Common myeloid progenitor, CD34-positive (primary cell): ENCODE results near the gene NTN3.
"Not testable (repeated sequence)": the region's sequence is repeated elsewhere in the genome, so short reads cannot be mapped to it uniquely, and the experiment has no call there.

Experiments used
- CTCF ChIA-PET: fragments of 350-600 bp; sonication (Branson Sonifier 250); formaldehyde crosslinking; loops from one replicate; lab custom pipeline; 2021; ENCODE audit warnings: antibody characterized with exemption; lab: Charles Lee
- POLR2A ChIA-PET: fragments of 350-600 bp; sonication (Branson Sonifier 250); formaldehyde crosslinking; loops from one replicate; lab custom pipeline; 2021; ENCODE audit warnings: antibody characterized with exemption; lab: Charles Lee
- DNase-seq, 3 donors: peaks; one replicate each; pipeline versions ENCODE4 v3.0.0 to v3.0.0-alpha.2; 2013
- H3K27ac ChIP-seq, 2 experiments: 1 replicate in 1 of 2; 2 replicates in 1 of 2; pipeline ENCODE4 v1.7.0; 2013; ENCODE audit warnings: inconsistent platforms in 2 of 2, low read length in 2 of 2, mild to moderate bottlenecking in 2 of 2, low read depth in 1 of 2, moderate library complexity in 1 of 2; ENCODE audit not compliant: severe bottlenecking in 2 of 2, insufficient read depth in 1 of 2, poor library complexity in 1 of 2
- H3K27me3 ChIP-seq, 5 experiments: replicated peaks in 2 of 5; 1 replicate in 3 of 5; 2 replicates in 2 of 5; pipeline versions ENCODE4 v1.6.1 to v1.7.0; 2013; ENCODE audit warnings: low read length in 4 of 5, mild to moderate bottlenecking in 2 of 5, moderate library complexity in 2 of 5, inconsistent platforms in 1 of 5; ENCODE audit not compliant: insufficient read depth in 5 of 5, control insufficient read depth in 4 of 5
- H3K36me3 ChIP-seq, 4 experiments: 1 replicate in 2 of 4; 2 replicates in 2 of 4; pipeline versions ENCODE4 v1.6.1 to v1.7.0; 2013; ENCODE audit warnings: low read length in 3 of 4, control low read depth in 1 of 4, mild to moderate bottlenecking in 1 of 4; ENCODE audit not compliant: control insufficient read depth in 4 of 4, insufficient read depth in 4 of 4
- H3K4me1 ChIP-seq, 4 experiments: 1 replicate in 3 of 4; 2 replicates in 1 of 4; pipeline versions ENCODE4 v1.6.1 to v1.7.1; 2013; ENCODE audit warnings: low read length in 3 of 4, mild to moderate bottlenecking in 3 of 4, control low read depth in 1 of 4, inconsistent platforms in 1 of 4, moderate library complexity in 1 of 4; ENCODE audit not compliant: control insufficient read depth in 4 of 4, insufficient read depth in 4 of 4; ENCODE audit errors: control extremely low read depth in 1 of 4
- H3K4me3 ChIP-seq, 7 experiments: 1 replicate in 4 of 7; 2 replicates in 3 of 7; pipeline versions ENCODE4 v1.5.1 to v1.7.0; 2013; ENCODE audit warnings: mild to moderate bottlenecking in 7 of 7, low read length in 6 of 7, moderate library complexity in 6 of 7, inconsistent platforms in 2 of 7, low read depth in 2 of 7, control low read depth in 1 of 7; ENCODE audit not compliant: insufficient read depth in 4 of 7, control insufficient read depth in 1 of 7; ENCODE audit errors: extremely low read depth in 1 of 7
- H3K9me3 ChIP-seq, 5 experiments: 1 replicate in 4 of 5; 2 replicates in 1 of 5; pipeline versions ENCODE4 v1.6.1 to v1.7.1; 2013; ENCODE audit warnings: low read length in 4 of 5, mild to moderate bottlenecking in 2 of 5, inconsistent platforms in 1 of 5, low read depth in 1 of 5, moderate library complexity in 1 of 5; ENCODE audit not compliant: control insufficient read depth in 4 of 5, insufficient read depth in 2 of 5; ENCODE audit errors: control extremely low read depth in 1 of 5
- WGBS: methylation state at CpG from one replicate; pipeline ENCODE4 v1.1.5; 2013; ENCODE audit not compliant: insufficient coverage; 5-methylcytosine and 5-hydroxymethylcytosine counted together

NTN3 gene

GRCh38 chr16:2432801-2433505, 38.1 kb upstream of the NTN3 start:
- ChIA-PET POLR2A (no interaction called here), CTCF (interaction anchor here (1.1 kb wide), 1 partner anchor 68 kb away, joined by 3 read pairs; no protein-coding TSS in a partner anchor)
- Histone ChIP-seq H3K4me3 (no peak overlapping the region), H3K36me3 (peaks cover 10 to 47% (median 29%) of the 10 kb centered on the region in 4 experiments), H3K4me1 (peaks cover 0 to 27% (median 22%) of the 10 kb centered on the region in 4 experiments), H3K27ac (no peak overlapping the region), H3K9me3 (no peaks in the 10 kb centered on the region), H3K27me3 (no peaks in the 10 kb centered on the region)
- 97% methylated on average over 13 of the region's 15 CpGs for WGBS
- DNase-seq, result no peak

- H3K9me3 ChIP-seq, H3K4me3 ChIP-seq, H3K27me3 ChIP-seq, H3K27ac ChIP-seq, POLR2A ChIA-PET, DNase-seq: not testable (repeated sequence)
- Histone ChIP-seq H3K4me1 (peaks cover 0 to 10% (median 7%) of the 10 kb centered on the region in 4 experiments), H3K36me3 (peaks cover 15 to 67% (median 36%) of the 10 kb centered on the region in 4 experiments)
- WGBS, result 100% methylated on average over 1 of the region's 4 CpGs
- CTCF ChIA-PET, result interaction anchor here (0.7 to 1.7 kb wide), 2 partner anchors 38 to 66 kb away, joined by 3 to 6 read pairs; no protein-coding TSS in a partner anchor
These were observed 35.9 kb upstream of the NTN3 start for GRCh38 chr16:2435236-2435635.

- CTCF ChIA-PET, result interaction anchor here (0.7 to 1.3 kb wide), 2 partner anchors 37 to 71 kb away, joined by 3 to 5 read pairs; no protein-coding TSS in a partner anchor
- POLR2A ChIA-PET, result no interaction called here
These were observed 35.0 kb upstream of the NTN3 start for GRCh38 chr16:2436110-2436509.

GRCh38 chr16:2437032-2437790, 33.9 kb upstream of the NTN3 start:
- Histone ChIP-seq H3K27me3 (no peaks in the 10 kb centered on the region), H3K9me3 (no peaks in the 10 kb centered on the region), H3K4me3 (no peak overlapping the region), H3K4me1 (no peaks in the 10 kb centered on the region), H3K27ac (no peak overlapping the region), H3K36me3 (peaks cover 15 to 68% (median 34%) of the 10 kb centered on the region in 4 experiments)
- CTCF ChIA-PET, result interaction anchor here (1.0 to 1.3 kb wide), 2 partner anchors 13 to 70 kb away, joined by 3 to 5 read pairs; no protein-coding TSS in a partner anchor
- POLR2A ChIA-PET, result no interaction called here
- 98% methylated on average over 20 of the region's 24 CpGs for WGBS
- no peak for DNase-seq

More at GRCh38 chr16:2436110-2436509, 35.0 kb upstream of the NTN3 start:
- Histone ChIP-seq H3K27me3 (no peaks in the 10 kb centered on the region), H3K9me3 (no peaks in the 10 kb centered on the region), H3K4me3 (no peak overlapping the region), H3K27ac (no peak overlapping the region), H3K36me3 (peaks cover 15 to 72% (median 37%) of the 10 kb centered on the region in 4 experiments), H3K4me1 (peaks cover 0 to 2% (median under 1%) of the 10 kb centered on the region in 4 experiments)
- no peak for DNase-seq
- 97% methylated on average over 9 of the region's 9 CpGs for WGBS

DNA sequence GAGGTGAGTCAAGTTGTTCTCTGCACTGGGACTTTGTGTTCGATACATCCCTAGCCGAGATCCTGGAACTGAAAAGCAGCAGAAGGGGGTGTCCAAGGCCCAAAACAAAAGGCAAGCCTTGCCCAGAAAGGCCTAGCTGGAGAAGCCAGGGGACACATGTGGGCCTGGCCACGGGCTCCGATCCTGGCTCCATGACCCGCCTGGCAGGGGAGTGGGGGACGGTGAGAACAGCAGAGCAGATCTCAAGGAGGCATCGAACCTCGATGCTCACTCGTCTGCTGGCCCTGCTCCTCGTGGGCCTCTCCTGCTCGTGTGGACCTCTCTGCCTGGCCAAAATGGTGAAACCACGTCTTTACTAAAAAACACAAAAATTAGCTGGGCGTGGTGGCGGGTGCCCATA, 33.0 kb upstream of the NTN3 start:
- 98% methylated on average over 11 of the region's 14 CpGs for WGBS
- ChIA-PET POLR2A (no interaction called here), CTCF (no interaction called here)

GRCh38 chr16:2439598-2439997, 31.5 kb upstream of the NTN3 start:
- Histone ChIP-seq H3K9me3 (no peaks in the 10 kb centered on the region), H3K27ac (no peak overlapping the region), H3K4me1 (no peaks in the 10 kb centered on the region), H3K4me3 (no peak overlapping the region), H3K36me3 (peaks cover 11 to 58% (median 28%) of the 10 kb centered on the region in 4 experiments), H3K27me3 (no peaks in the 10 kb centered on the region)
- CTCF ChIA-PET, result interaction anchor here (1.5 kb wide), 1 partner anchor 11 kb away, joined by 3 read pairs; no protein-coding TSS in a partner anchor
- 94% methylated on average over 10 of the region's 11 CpGs for WGBS
- no peak for DNase-seq
- POLR2A ChIA-PET, result no interaction called here

More for the DNA sequence above, 33.0 kb upstream of the NTN3 start:
- no peak for DNase-seq
- no peak overlapping the region for H3K27ac ChIP-seq
- H3K27me3 ChIP-seq, result no peaks in the 10 kb centered on the region
- peaks cover 10 to 60% (median 26%) of the 10 kb centered on the region in 4 experiments for H3K36me3 ChIP-seq
- no peak overlapping the region for H3K4me3 ChIP-seq
- H3K9me3 ChIP-seq, result no peaks in the 10 kb centered on the region
- no peaks in the 10 kb centered on the region for H3K4me1 ChIP-seq
